Kidney (tissue), 14 donors: ENCODE results near the gene DNAJC1. TPM values are rescaled to one million over a fixed set of nuclear protein-coding genes. Genes with fewer than 3 reads are reported as not detected.
"Not testable (repeated sequence)": the region's sequence is repeated elsewhere in the genome, so short reads cannot be mapped to it uniquely, and the experiment has no call there.

ENCODE experiments used
- DNase-seq, 5 donors: peaks; one replicate each; pipeline ENCODE4 v3.0.0-alpha.2; 2013 to 2020
- FAIRE-seq: peaks from 2 replicates; lab custom pipeline; 2012; peaks lifted over from hg19 to GRCh38; lab: Jason Lieb, UNC
- H3K27ac ChIP-seq, 2 donors: one replicate each; pipeline ENCODE4 v1.7.0; 2013; ENCODE audit warnings: low read depth in 2 of 2, low read length in 2 of 2, inconsistent platforms in 1 of 2
- H3K27me3 ChIP-seq: one replicate; pipeline ENCODE4 v1.7.1; 2013; ENCODE audit warnings: low read length, inconsistent platforms; ENCODE audit not compliant: control insufficient read depth, insufficient read depth
- H3K36me3 ChIP-seq, 3 donors: one replicate each; pipeline versions ENCODE4 v1.7.0 to v1.7.1; 2013; ENCODE audit warnings: low read length in 3 of 3, control low read depth in 1 of 3, inconsistent platforms in 1 of 3; ENCODE audit not compliant: insufficient read depth in 3 of 3, control insufficient read depth in 2 of 3
- H3K4me1 ChIP-seq, 3 donors: one replicate each; pipeline versions ENCODE4 v1.7.0 to v1.7.1; 2013; ENCODE audit warnings: low read length in 3 of 3, inconsistent platforms in 1 of 3, low read depth in 1 of 3; ENCODE audit not compliant: control insufficient read depth in 2 of 3, insufficient read depth in 2 of 3
- H3K4me3 ChIP-seq, 3 donors: one replicate each; pipeline versions ENCODE4 v1.7.0 to v1.8.1; 2013; ENCODE audit warnings: low read length in 3 of 3, control low read depth in 1 of 3, inconsistent platforms in 1 of 3
- H3K9ac ChIP-seq, 3 donors: one replicate each; pipeline versions ENCODE4 v1.7.0 to v1.7.1; 2013; ENCODE audit warnings: low read length in 3 of 3, control low read depth in 1 of 3, inconsistent platforms in 1 of 3
- H3K9me3 ChIP-seq, 3 donors: one replicate each; pipeline versions ENCODE4 v1.7.0 to v1.7.1; 2013; ENCODE audit warnings: low read length in 3 of 3, control low read depth in 1 of 3, inconsistent platforms in 1 of 3; ENCODE audit not compliant: control insufficient read depth in 2 of 3, insufficient read depth in 1 of 3
- CTCF ChIP-seq: IDR thresholded peaks from 3 replicates; pipeline ENCODE4 v1.5.1; 2012; ENCODE audit warnings: mild to moderate bottlenecking, moderate library complexity, borderline replicate concordance; ENCODE audit not compliant: insufficient read depth; ENCODE audit errors: extremely low read depth
- intact Hi-C: fragments of 100-400 bp; cut with DNase I; formaldehyde crosslinking; loops from one replicate; pipeline ENCODE4 v1.11.1; 2022
- polyA plus RNA-seq: library from polyadenylated mRNA; stranded (reverse); fragments of 350-450 nt; fragmentation: Illumina TruSeq; extraction: RNeasy Lipid Tissue Mini Kit (QIAGEN cat#74804); gene quantifications from one replicate; pipeline ENCODE4 v1.2.3, GENCODE V29; 2014; ENCODE audit warnings: low read depth, low replicate concordance; ENCODE audit not compliant: insufficient read depth
- total RNA-seq: library from RNA; stranded (reverse); fragmentation: NEBNext Ultra II Directional; extraction: Animal tissue kit (Norgen Biotek cat#: 25700); gene quantifications from one replicate; pipeline ENCODE4 v1.2.1, GENCODE V29; 2021
- donor health status: control.
- donor health status: control.
- donor health status: control.
- donor health status: control.
- donor health status: control.
- donor health status: DM: yes; HTN: yes; CAD: no.
- donor health status: Normal renal cell carcinoma (clear cell type).

The DNAJC1 gene
- total and polyA plus RNA-seq, 2 donors from 2014 or later = 33.4 to 34.8 TPM

- no peak for TF ChIP-seq CTCF
Measured at GRCh38 chr10:22034333-22034732, 30.8 kb upstream of the DNAJC1 start.

GRCh38 chr10:22032268-22032667 is 28.7 kb upstream of the DNAJC1 start:
- H3K27me3 ChIP-seq, H3K36me3 ChIP-seq, H3K4me3 ChIP-seq, FAIRE-seq, H3K4me1 ChIP-seq, DNase-seq, H3K9ac ChIP-seq, H3K9me3 ChIP-seq, H3K27ac ChIP-seq, intact Hi-C loops: not testable (repeated sequence)

More at GRCh38 chr10:22034333-22034732, 30.8 kb upstream of the DNAJC1 start:
- Histone ChIP-seq H3K27me3 (no peaks in the 10 kb centered on the region), H3K9me3 (peaks cover 0 to 9% (median 2%) of the 10 kb centered on the region in 3 donors), H3K36me3 (no peaks in the 10 kb centered on the region), H3K4me1 (peaks cover 0 to 4% (median 0%) of the 10 kb centered on the region in 3 donors), H3K27ac (no peak overlapping the region), H3K4me3 (no peak overlapping the region), H3K9ac (no peak overlapping the region)
- FAIRE-seq (no peak), DNase-seq (no peak)
- intact Hi-C loops = no loop called here

GRCh38 chr10:22030421-22030820 is 26.9 kb upstream of the DNAJC1 start:
- FAIRE-seq (no peak), DNase-seq (no peak)
- intact Hi-C loops = no loop called here
- no peak for TF ChIP-seq CTCF
- Histone ChIP-seq H3K4me1 (peaks cover 0 to 4% (median 0%) of the 10 kb centered on the region in 3 donors), H3K9ac (no peak overlapping the region), H3K36me3 (no peaks in the 10 kb centered on the region), H3K9me3 (peaks cover 0 to 2% (median 0%) of the 10 kb centered on the region in 3 donors), H3K4me3 (no peak overlapping the region), H3K27ac (no peak overlapping the region), H3K27me3 (no peaks in the 10 kb centered on the region)

GRCh38 chr10:22029445-22030236 is 26.1 kb upstream of the DNAJC1 start:
- Histone ChIP-seq H3K27me3 (no peaks in the 10 kb centered on the region), H3K9ac (no peak overlapping the region), H3K9me3 (no peaks in the 10 kb centered on the region), H3K36me3 (no peaks in the 10 kb centered on the region), H3K27ac (peak overlapping the region; percentile 2 to 56), H3K4me3 (peak overlapping the region in 2 of 3 donors; percentile 12 to 16), H3K4me1 (peaks cover 0 to 4% (median 0%) of the 10 kb centered on the region in 3 donors)
- TF ChIP-seq CTCF = no peak
- DNase-seq (no peak), FAIRE-seq (no peak)
- intact Hi-C loops = no loop called here
